Right atrium auricular region (tissue), 2 donors: ENCODE data around the gene R3HDM1. TPM values are rescaled to one million over a fixed set of nuclear protein-coding genes. Genes with fewer than 3 reads are reported as not detected.

Experiments
- DNase-seq: peaks from one replicate; pipeline ENCODE4 v3.0.0-alpha.2; 2019; ENCODE audit warnings: low spot score
- H3K27ac ChIP-seq, 2 donors: fragments of 200-600 bp; sonication (generic); 1 replicate in 1 of 2; 2 replicates in 1 of 2; pipeline ENCODE4 v1.5.1; 2016 to 2019
- H3K27me3 ChIP-seq, 2 donors: fragments of 200-600 bp; sonication (generic); one replicate each; pipeline versions ENCODE4 v1.5.1 to v1.6.0; 2017 to 2019
- H3K36me3 ChIP-seq: fragments of 200-600 bp; sonication (generic); one replicate; pipeline ENCODE4 v1.5.1; 2016
- H3K4me1 ChIP-seq, 2 donors: fragments of 200-600 bp; sonication (generic); one replicate each; pipeline versions ENCODE4 v1.5.1 to v1.6.0; 2017 to 2019
- H3K4me3 ChIP-seq, 2 donors: fragments of 200-600 bp; sonication (generic); 1 replicate in 1 of 2; 2 replicates in 1 of 2; pipeline ENCODE4 v1.5.1; 2017 to 2019; ENCODE audit warnings: mild to moderate bottlenecking in 1 of 2, moderate library complexity in 1 of 2
- H3K9me3 ChIP-seq, 2 donors: fragments of 200-600 bp; sonication (generic); one replicate each; pipeline ENCODE4 v1.5.1; 2019
- CTCF ChIP-seq, 2 donors: fragments of 200-600 bp; sonication (generic); IDR thresholded peaks; one replicate each; pipeline ENCODE4 v1.5.1; 2019; ENCODE audit warnings: antibody characterized with exemption in 2 of 2
- total RNA-seq, 2 donors: library from RNA; depleted of rRNA; stranded (reverse); fragments of >200 nt; gene quantifications; one replicate each; pipeline ENCODE4 v1.1.0, GENCODE V29; 2016

The R3HDM1 gene
- total RNA-seq, 2 donors from 2014 or later: 12.1 to 14.3 TPM

DNA sequence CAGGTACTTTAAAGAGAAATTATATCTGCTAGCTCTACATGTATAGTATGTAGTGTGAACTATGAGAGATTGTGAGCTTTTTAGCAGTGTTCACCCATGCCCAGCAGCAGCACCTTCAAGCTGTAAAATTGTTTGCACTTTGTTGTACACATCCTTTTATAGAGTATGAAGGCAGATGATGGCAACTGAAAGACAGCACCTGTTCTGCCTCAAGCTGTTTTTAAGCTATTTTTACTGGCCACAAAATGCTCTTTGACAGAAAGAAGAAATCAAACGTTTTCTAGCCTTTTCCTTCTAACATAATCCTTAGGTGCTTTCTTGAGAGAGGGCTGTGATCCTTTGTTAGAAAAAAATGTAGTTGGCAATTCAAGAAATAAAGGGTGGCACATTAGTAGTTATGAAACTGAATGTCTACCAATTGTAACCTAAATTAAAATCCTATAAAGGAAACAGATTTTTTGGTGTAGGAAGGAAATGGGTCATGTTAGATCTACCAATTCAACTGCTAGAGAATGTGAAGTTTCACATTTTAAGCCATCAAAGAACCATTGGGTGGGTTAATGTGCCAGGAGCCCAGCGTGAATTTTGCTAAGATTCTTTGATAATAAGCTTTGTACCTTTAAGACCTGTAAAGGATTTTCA, 59.5 kb downstream of the R3HDM1 start:
- Histone ChIP-seq H3K36me3 (no peaks in the 10 kb centered on the region), H3K9me3 (peaks cover 0 to 9% of the 10 kb centered on the region in 2 donors), H3K27ac (no peak overlapping the region), H3K4me1 (no peaks in the 10 kb centered on the region), H3K4me3 (no peak overlapping the region), H3K27me3 (no peaks in the 10 kb centered on the region)
- no peak for TF ChIP-seq CTCF (IDR thresholded peaks at IDR 0.05)
- no peak for DNase-seq

GRCh38 chr2:135600915-135601314, 69.6 kb downstream of the R3HDM1 start:
- Histone ChIP-seq H3K27me3 (no peaks in the 10 kb centered on the region), H3K9me3 (no peaks in the 10 kb centered on the region), H3K27ac (no peak overlapping the region), H3K4me3 (no peak overlapping the region), H3K36me3 (peaks cover 27% of the 10 kb centered on the region), H3K4me1 (no peaks in the 10 kb centered on the region)
- no peak for DNase-seq
- peak in 1 of 2 donors; percentile 37 for TF ChIP-seq CTCF (IDR thresholded peaks at IDR 0.05)

- no peaks in the 10 kb centered on the region for H3K4me1 ChIP-seq
- H3K36me3 ChIP-seq: peaks cover 27% of the 10 kb centered on the region
- no peak for DNase-seq
- H3K4me3 ChIP-seq: no peak overlapping the region
- TF ChIP-seq CTCF (IDR thresholded peaks at IDR 0.05): no peak
- H3K27me3 ChIP-seq: no peaks in the 10 kb centered on the region
- H3K9me3 ChIP-seq: no peaks in the 10 kb centered on the region
- no peak overlapping the region for H3K27ac ChIP-seq
Observed at GRCh38 chr2:135603543-135603942, 72.3 kb downstream of the R3HDM1 start.

DNA sequence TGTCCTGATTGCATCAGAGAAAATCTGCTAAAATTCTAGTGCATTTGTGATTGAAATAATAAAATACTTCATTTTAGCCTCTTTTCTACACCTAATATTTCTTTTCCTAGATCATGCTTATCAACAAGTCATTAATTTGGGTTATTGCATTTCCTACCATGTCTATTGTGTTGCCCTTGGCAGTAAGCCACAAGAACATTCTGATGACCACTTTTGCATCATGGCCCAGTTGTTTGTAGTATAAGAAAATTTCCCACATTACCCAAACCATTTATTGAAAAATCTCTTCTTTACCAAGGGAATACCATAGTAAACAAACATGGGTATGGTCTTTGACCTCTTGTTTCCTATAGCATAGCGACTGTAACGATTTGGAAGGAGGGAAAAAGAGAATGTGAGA, 76.3 kb downstream of the R3HDM1 start:
- Histone ChIP-seq H3K27ac (no peak overlapping the region), H3K4me1 (no peaks in the 10 kb centered on the region), H3K36me3 (peaks cover 25% of the 10 kb centered on the region), H3K9me3 (no peaks in the 10 kb centered on the region), H3K27me3 (no peaks in the 10 kb centered on the region), H3K4me3 (no peak overlapping the region)
- no peak for TF ChIP-seq CTCF (IDR thresholded peaks at IDR 0.05)
- DNase-seq: no peak

- no peaks in the 10 kb centered on the region for H3K9me3 ChIP-seq
- H3K27ac ChIP-seq: no peak overlapping the region
- no peaks in the 10 kb centered on the region for H3K27me3 ChIP-seq
- H3K36me3 ChIP-seq: no peaks in the 10 kb centered on the region
- no peak for TF ChIP-seq CTCF (IDR thresholded peaks at IDR 0.05)
- no peak overlapping the region for H3K4me3 ChIP-seq
- no peaks in the 10 kb centered on the region for H3K4me1 ChIP-seq
- no peak for DNase-seq
Observed at GRCh38 chr2:135612319-135612718, 81.0 kb downstream of the R3HDM1 start.

- H3K4me3 ChIP-seq: no peak overlapping the region
- H3K9me3 ChIP-seq: no peaks in the 10 kb centered on the region
- no peak for TF ChIP-seq CTCF (IDR thresholded peaks at IDR 0.05)
- no peaks in the 10 kb centered on the region for H3K4me1 ChIP-seq
- no peak for DNase-seq
- no peaks in the 10 kb centered on the region for H3K36me3 ChIP-seq
- no peaks in the 10 kb centered on the region for H3K27me3 ChIP-seq
- no peak overlapping the region for H3K27ac ChIP-seq
Observed at GRCh38 chr2:135615404-135615803, 84.1 kb downstream of the R3HDM1 start.
